HG02885 (cell line): ENCODE measurements around the gene RET.

Experiments
- ATAC-seq: cut with Tn5 transposase; IDR thresholded peaks from one replicate; pipeline ENCODE4 v1.9.1; 2021; ENCODE audit warnings: mild to moderate bottlenecking; ENCODE audit not compliant: unreplicated experiment, poor library complexity

The RET gene

DNA sequence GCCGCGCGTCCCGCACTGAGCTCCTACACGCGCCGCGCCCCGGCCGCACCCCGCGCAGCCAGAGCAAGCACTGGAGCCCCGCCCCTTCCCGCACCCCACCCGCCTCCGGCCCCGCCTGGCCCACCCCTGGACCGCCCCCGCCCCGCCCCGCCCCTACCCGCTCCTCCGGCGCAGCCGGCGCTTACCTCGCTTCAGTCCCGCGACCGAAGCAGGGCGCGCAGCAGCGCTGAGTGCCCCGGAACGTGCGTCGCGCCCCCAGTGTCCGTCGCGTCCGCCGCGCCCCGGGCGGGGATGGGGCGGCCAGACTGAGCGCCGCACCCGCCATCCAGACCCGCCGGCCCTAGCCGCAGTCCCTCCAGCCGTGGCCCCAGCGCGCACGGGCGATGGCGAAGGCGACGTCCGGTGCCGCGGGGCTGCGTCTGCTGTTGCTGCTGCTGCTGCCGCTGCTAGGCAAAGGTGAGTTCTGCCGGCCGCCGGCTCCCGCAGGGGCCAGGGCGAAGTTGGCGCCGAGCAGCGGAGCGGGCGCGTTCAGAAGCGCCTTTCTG, at the start of gene RET:
Gene RET, plus strand, starts transcription at position 194 of the 545 bp plus-strand sequence. Its CDS starts 190 bp downstream, at position 384.
- ATAC-seq: no peak

DNA sequence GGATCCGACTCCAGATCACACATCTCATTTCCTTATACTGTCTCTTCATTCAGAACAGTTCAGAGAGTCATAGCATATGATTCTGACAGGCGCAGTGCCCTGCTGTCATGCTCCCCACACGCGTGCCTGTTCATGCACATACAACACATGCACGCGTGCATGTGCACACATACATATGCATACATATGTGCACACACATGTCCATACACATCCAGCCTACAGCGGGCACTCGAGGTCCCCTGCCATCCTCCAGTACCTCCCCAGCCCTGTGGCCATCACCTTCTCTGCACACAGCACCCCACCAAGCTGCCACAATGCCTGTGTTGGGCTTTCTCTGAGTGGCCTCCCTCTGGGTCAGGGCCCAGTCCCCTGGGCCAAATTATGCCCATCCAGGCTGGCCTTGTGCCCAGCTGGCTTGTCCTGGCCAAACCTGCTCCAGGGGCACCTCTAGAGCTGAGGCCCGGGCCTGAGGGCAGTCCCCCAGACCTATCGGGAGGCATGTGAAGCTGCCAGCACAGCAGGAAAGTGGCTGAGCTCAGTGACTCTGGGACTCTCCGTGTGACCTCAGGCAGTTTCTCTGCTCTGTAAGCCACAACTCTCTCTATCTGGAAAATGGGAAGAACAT, 49.4 kb upstream of the RET start:
- ATAC-seq: no peak

DNA sequence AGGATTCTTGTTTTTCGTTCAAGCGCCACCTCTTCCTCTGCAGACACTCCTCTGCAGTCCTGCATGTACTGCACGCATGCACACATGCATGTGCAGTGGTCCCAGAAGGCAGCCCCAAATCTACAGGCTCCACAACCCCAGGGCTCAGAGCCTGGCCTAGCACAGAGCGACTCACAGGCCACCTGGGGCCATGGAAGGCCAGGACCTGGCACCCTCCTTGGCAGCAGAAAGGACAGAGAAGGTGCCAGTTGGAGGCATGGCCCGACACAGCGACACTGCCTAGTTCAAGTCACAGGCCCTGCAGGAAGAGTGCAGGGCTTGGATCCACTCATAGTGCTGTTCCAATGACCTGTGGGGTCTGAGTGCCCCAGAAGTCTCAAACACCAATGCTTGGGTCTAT, 48.7 kb upstream of the RET start:
- no peak for ATAC-seq

DNA sequence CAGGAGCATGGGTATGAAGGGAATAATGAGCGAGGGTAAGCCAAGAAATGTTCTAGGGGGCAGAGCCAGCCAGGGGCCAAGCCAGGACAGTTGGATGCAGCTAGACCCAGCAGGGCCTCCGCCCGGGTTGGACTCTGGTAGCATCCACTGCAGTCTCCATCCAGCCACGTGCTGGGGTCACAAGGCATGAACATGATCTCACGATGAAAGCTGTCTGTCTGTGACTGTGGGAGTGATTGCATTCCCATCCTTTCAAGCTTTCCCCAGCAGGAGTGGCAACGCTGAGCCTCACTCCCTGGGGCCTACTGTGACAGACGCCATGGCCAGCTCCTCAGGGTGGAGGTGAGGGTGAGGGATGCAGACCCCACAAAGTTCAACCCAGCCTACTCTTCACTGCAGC, 47.8 kb upstream of the RET start:
- ATAC-seq: no peak

DNA sequence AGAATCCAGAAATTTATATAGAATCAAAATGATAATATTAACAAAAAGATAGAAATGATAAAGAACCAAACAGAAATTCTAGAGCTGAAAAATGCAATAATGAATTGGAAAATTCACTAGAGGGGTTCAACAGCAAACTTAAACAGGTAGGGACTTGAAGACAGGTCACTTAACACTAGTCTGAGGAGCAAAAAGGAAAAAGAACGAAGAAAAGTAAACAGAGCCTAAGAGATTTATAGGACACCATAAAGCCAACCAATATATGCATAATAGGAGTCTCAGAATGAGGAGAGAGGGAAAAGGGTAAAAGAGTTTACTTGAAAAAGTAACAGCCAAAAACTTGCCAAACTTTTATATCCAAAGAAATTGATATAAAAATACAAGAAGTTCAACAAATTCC, 44.3 kb upstream of the RET start:
- no peak for ATAC-seq

DNA sequence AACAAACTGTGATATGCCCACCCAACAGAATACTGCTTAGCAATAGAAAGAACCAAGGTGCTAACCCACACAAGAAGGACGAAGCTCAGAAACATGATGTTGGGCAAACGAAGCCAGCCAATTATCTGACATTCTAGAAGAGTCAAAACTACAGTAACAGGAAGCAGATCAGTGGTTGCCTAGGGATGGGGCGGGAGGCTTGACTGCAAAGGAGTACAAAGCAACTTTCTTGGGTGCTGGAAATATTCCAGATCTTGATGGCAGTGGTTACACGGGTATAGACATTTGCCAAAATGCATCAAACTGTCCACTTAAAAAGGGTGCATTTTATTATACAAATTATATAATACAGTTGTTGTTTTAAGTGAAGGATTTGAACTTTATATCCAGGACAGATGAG, 41.1 kb upstream of the RET start:
- no peak for ATAC-seq

DNA sequence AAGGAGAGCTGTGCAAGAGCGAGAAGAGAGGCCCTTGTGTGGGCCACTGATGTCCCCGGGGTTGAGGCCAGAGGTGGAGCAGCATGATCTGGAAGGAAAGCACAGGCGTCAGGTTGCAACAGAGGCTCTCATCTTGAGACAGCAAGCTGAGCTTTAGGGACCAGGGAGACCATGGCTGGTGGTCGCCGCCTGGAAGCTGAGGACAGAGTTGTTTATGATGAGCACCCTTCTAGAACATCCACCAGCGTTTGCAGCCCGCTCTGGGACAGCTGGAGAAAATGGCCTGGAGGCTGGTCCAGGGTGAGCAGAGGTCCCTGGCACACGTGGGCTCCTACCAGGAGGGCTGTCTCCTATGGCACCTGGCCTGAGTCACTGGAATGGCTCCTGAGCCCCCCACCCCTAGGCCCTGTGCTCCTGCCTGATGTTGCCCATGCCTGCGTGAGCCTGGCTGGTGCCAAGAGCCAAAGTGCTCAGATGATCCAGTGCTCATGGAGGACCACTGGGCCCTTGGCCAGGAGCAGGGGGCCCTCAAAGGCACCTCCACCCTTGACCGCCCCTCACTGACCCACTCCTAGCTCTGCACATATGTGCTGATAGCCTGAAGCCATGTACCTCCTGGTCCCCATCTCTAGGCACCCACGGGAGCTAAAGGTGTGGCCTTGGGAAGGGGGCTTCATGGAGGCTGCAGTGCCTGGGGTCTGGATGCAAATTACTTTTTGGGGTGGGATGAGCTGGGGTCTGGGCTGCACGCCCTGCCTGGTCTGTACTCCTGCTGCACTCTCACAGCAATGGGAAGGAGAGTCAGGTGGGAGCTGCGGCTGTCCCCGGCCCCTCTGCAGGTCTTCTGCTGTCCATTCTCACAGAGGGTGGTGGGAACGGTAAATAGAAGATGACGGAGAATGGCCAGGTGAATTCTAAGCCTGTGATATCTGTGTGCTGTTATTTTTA, 40.1 kb upstream of the RET start:
- ATAC-seq: no peak

DNA sequence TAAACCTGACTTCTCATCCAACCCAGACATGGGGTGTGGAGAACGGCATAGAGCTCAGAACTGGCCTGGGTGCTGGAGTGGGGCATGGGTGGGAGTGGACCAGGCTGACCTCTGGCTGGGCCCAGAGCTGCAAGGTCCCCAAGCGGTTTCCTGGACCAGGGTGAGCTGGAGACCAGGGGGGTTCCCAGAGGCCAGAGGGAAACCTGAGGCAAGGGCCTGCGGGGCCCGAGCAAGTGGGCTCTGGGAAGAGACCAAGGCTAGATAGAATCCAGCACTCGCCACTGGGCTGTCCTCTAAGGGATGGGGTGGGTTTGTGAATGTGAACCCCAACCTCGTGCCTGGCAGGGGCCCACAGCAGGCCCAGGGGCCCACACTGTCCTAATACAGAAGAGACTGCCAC, 39.4 kb upstream of the RET start:
- no peak for ATAC-seq

DNA sequence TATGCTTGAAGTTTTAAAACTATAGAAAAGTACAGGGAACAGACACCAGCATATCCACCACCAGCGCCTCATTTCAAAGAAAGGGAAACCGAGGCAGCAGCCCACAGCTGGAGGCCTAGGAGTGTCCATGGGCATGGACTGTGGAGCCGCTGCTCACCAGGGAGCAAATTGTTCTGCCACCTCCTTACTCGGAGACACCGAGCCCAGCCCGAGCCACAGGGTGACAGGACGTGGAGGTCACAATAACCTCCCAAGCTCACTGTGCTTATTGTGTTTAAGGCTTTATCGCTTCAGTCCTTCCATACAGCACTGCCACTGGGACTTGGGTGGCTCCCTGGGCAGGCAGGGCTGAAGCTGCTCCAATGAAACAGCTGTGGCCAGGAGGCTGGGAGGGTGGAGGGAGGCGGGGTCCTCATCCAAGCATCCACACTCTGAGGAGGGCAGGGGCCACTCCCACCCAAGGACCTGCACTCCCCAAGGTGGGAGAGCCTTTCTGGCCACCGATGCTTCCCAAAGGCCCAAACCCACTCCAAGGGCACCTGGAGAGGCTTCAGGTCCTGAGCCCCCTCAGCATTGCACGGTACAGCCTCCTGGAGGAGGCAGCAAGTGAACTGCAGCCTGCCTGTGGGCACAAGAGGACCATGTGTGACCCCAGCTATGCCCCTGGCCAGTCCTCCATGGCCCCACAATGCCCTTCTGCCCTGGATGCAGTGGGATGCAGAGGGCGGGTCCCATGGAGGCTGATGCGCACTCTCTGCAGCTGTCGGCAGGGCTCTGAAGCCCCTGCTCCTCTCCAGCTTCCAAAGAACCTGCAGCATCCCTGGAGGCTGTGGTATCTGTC, 38.7 kb upstream of the RET start:
- ATAC-seq: no peak

DNA sequence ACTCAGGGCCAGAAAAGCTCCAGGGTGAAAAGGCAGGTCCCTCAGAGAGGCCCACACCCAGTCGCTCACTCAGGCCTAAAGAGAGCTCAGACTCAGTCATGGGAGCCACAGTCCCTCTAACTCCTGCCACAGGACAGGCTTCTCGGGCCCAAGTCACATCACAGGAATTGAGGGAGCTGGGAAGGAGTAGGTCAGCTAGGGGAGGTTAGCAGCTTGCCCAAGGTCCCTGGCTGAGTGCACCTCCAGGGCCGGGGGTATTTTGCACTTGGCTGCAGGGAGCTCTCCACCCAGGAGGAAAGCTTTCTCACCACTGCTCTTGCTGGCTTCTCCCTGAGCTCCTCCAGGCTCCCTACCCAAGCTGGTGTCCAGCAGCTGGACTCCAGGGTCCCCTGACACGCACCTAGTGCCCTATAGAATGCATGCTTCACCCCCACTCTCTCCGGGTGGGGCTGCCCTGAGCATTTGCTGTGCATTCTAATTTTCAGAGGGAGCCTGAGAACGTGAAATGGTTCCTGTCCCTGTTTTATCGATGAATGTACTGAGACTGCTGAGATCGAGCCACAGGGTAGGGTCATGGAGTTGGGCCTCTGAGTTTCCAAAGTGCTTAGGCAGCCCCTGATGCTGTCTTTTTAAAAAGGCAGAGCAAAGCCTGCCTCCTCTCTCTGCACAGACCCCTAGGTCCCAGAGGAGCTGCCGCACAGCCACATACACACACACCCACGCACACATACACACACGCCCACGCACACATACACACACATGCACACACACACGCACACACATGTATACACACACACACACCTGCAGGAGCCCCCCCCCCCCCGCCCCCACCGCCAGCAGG, 37.9 kb upstream of the RET start:
- ATAC-seq: peak; percentile 13

DNA sequence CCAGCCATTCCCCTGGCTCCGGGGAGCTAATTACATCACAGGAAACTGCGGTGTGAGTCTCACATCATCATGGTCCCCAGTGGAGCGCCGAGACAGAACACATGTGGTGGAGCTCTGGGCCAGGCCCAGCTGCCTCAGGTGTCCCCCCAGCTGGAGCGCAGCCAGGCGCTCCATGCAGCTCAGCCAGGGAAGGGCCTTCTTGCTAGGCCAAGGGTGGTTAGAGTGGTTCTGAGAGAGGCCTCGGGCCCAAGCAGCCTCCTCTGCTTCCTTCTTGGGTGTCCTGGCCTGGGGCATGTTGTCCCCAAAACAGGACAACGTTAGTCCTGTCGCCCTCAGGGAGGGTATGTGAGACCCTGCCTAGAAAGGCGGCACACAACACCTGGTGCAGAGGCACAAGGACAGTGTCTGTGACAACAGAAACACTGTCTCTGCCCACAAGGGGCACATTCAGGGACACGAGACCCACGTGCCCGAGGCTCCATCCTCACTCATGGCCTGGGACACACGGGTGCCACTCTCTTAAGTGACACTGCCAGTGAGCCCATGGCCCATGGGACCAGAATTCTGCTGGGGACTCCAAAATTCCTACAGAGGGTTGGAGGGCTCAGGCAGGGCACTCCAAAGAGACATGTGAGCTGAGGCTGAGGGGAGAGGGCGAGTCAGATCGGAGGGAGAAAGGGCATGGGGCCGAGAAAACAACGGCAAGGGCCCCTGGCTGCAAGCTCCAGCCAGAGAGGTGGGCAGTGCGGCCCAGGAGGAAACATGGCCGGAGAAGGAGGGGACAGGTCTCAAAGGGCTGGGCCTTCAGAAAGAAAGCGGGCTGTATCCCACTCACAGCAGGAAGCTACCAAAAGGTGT, 37.0 kb upstream of the RET start:
- ATAC-seq: peak; percentile 92

DNA sequence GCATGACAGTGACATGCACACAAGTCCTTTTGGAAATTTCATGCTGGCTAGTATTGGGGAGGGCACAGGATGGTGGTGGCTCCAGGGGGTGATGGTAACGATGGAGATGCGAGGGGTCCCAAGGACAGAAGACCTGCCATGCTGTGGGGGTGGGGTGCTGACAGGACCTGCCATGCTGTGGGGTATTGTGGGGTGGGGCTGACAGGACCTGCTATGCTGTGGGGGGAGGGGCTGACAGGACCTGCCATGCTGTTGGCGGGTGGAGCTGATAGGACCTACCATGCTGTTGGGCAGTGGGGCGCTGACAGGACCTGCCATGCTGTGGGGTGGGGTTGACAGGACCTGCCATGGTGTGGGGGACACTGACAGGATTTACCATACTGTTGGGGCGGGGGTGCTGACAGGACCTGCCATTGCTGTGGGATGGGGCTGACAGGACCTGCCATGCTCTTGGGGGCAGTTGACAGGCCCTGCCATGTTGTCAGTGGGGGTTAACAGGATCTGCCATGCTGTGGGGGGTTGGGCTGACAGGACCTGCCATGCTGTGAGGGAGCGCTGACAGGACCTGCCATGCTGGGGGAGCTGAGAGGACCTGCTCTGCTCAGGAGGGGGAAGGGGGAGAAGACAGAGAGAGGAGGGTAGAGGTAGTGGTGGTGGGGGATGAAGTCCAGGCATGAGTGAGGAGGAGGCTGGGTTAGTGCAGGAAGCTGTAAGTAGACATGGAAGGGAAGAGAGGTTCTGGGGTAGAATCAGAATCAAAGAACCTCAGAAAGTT, 36.2 kb upstream of the RET start:
- no peak for ATAC-seq

DNA sequence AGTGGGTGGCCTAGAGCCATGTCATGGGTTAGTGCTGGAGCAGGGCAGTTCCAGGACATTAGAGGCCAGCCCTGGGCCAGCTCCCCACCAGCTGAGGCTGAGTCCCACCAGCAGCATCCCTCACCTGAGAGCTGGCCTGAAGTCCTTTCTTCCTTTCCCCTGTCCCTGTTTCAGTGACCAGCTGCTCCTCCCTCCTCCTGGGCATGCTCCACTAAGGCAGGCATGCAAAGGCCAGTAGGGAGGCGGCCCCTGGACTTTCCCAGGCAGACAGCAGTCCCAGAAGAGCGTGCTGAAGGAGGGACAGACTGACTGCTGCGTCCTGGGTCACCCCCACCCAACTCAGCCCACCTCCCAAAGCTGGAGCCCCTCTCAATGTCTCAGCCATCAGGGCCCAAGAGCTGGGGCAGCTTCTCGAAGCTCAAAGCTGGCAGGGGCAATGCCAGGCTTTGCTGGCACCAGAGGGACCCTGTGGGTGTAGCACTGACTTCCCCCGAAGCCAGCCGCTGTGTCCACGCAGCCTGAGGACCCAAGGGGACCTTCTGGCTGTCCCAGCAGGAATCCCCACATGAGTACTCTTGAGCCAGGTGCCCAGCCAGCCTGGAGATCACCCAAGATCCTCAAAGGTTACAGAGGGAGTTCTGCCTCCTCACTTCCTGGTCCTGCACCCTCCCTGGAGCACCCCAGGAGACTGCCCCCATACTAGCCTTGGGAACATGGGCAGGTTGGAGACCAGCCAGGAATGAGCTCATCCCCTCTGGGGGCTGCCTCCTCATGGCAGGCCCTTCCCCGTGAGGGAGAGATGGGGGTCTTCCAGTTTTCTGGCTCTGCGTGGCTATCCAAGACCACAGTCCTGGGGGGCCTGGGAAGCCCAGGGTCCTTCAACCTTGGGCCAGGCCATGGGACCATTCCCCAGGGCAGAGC, 35.2 kb upstream of the RET start:
- no peak for ATAC-seq

DNA sequence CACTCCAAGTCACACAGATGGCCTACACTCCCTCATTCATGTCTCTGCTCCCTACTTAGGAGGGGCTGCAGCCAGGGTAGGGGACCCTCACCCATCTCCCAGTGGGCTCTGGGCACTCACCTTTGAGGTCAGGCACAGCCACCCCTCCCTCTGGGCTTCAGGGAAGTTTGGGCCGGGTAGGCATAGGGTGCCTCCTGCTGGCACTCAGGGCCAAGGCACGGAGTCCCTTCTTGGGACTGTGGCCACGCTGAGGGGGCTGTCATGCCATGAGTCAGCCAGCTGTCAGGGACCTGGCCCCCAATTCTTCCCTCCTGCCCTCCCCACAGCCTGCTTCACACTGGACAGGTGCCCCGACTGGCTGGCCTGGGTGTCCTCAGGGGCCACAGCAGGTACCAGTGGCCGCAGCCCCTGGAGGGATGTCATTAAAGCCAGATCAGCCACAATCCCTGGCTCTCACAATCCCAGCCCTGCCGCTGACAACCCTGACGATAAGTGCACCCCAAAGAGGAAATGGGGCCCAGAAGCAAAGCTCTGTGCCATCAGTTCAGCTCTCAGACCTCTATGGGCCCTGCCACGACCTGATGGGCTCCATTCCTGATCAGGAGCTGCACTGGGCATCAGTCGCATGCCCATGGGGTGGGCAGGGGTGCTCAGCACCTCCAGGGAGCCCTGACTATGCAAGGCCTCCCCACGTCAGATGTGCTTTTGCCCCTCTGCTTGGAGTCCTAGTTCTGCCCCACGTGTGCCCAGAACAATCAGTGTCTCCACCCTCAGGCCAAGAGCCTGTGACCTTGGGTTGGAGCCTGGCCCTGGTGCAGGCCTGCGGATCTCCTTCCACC, 34.1 kb upstream of the RET start:
- no peak for ATAC-seq

DNA sequence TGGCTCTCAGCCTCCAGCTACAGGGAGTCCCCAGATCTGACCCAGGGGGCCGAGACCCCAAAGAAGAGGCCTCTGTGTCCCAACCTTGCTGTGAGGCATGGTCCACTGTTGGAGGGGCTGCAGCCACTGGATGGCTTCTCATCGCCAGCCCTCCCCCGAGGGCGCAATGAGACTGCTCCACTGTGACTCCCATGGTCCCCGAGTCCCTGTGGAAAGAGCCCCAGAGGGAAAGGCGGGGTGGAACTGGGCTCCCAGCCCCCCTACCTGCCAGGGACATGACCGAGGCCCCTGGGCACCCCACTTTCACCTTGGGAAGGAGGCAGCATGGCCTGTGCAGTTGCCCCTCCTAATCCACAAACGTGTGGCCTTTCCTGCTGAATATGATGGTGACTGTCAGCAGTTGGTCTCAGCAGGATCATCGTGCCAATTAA, 33.5 kb upstream of the RET start:
- ATAC-seq: no peak

DNA sequence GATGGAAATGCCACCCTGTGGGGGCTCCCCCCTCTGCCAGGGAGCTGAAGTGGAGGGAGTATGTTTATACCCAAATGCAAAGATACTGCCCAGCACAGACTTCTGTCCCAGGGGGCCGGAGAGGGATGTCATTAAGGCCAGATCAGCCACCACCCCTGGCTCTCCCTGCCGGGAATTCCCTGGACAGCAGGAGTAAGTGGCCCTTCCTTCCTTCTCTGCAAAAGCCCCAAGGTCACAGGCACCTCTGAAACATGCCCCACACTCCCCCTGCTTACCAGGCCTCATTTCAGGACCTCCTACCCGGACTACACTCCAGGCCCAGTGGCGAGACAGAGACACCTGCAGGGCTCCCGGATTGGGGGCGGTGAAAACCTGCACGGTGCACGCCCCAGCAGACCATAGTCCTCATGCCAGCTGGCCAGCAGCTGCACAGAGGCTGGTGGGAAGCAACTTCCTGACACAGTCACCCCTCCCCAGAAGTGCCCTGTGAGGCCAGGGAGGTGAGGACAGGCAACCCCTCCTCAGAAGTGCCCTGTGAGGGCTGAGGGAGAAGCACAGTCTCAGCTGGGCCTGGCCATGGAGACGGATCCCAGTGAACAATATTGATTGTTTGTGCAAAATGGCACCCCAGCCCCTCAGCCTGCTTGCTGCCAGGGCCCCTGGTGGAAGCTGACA, 33.0 kb upstream of the RET start:
- no peak for ATAC-seq
